GM12873 (cell line): ENCODE data around the gene NID2.

Source experiments
- TF ChIP-seq, protein P1 (sequence below): IDR thresholded peaks from 2 replicates; pipeline ENCODE4 v1.5.1; 2012; ENCODE audit warnings: low read depth, mild to moderate bottlenecking, moderate library complexity, low read length, control low read depth; ENCODE audit not compliant: insufficient read depth; ENCODE audit errors: missing control alignments

Gene NID2

DNA sequence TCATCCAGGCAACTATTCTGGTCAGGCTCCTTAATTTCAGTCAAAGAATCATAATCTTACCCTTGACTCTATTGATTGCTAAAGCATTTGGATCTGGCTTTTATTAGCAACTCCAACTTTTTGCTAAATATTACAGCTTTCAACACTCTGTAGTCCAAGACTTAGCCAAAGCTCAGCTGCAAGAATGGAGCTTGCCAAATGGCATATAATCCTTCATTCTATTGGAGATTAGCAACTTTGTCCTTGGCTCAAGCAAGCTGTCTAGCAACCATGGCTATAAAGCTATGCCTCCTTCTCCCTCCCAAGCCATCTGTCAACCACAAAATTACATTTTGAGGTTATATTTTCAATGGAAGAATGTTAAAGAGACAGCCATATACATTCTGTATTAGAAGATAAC lies 23.1 kb upstream of the NID2 start:
- TF ChIP-seq, protein P1, sequence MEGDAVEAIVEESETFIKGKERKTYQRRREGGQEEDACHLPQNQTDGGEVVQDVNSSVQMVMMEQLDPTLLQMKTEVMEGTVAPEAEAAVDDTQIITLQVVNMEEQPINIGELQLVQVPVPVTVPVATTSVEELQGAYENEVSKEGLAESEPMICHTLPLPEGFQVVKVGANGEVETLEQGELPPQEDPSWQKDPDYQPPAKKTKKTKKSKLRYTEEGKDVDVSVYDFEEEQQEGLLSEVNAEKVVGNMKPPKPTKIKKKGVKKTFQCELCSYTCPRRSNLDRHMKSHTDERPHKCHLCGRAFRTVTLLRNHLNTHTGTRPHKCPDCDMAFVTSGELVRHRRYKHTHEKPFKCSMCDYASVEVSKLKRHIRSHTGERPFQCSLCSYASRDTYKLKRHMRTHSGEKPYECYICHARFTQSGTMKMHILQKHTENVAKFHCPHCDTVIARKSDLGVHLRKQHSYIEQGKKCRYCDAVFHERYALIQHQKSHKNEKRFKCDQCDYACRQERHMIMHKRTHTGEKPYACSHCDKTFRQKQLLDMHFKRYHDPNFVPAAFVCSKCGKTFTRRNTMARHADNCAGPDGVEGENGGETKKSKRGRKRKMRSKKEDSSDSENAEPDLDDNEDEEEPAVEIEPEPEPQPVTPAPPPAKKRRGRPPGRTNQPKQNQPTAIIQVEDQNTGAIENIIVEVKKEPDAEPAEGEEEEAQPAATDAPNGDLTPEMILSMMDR = no peak

DNA sequence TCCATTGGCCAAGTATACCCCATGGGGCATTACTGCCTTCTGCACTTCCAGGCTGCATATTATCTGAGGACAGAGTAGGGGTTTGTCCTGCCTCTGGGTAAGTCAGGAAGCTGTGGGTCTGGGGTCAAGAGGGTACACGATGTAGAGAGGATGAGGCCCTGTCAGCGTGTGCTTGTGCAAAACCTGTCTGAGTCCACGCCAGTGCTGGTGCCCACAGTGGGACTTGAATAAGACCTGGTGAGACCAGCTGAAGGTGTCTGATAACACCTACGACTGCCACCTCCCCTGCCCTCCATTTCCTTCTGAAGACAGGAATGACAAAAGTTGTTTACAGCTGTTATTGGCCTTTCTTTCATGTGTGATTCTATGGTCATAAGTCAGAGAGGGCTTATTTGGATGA lies 22.1 kb upstream of the NID2 start:
- TF ChIP-seq, protein P1 = no peak

DNA sequence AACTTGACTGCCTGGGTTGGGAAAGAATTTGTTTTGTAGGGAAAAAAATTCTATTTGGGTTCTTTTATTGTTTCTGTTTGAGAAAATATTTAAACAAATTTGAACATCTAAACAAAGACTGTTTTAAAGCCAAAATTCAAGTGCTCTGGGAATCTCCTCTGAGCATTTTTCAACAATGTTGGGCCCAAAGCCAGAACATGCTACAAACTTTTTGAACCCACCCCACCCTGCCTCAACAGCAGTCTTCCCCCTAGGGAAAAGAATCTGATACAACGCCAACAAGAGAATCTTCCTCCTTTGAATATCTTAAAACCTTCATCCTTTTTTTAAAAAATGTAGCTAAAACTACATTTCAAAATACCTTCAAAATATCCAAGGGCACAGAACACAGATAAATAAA lies 20.4 kb upstream of the NID2 start:
- TF ChIP-seq, protein P1 = no peak

DNA sequence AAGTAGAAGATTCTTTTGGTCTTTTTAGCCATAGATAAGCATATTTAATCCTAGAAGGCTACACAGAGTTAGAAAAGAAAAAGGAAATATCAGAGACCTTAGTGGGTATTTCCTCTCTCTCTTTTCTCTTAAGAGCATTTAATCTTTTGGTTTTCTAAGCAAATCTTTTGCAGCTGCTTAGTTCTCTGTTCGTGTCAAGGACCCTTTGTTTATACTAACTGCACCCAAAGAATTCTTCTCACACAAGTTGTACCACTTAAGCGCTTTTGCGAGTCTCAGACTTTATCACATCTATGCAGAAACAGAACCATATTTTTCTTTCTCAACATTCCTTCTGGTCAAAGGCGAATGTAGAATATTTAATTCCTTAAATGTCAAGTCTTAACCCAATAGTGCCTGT lies 17.9 kb upstream of the NID2 start:
- TF ChIP-seq, protein P1 = no peak

DNA sequence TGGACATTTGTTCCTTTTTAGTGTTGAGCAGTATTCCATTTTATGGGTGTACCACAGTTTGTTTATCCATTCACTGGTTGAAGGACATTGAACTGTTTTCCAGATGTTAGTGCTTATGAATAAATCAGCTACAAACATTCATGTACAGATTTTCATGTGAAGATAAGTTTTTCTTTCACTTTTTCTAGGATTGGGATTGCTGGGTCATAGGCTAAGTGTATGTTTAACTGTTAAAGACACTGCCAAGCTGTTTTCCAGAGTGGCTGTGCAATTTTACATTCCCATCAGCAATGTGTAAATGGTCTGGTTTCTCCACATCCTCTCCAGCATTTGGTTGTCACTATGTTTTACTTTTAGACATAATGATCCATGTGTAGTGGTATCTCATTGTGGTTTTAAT lies 14.0 kb upstream of the NID2 start:
- TF ChIP-seq, protein P1 = no peak

DNA sequence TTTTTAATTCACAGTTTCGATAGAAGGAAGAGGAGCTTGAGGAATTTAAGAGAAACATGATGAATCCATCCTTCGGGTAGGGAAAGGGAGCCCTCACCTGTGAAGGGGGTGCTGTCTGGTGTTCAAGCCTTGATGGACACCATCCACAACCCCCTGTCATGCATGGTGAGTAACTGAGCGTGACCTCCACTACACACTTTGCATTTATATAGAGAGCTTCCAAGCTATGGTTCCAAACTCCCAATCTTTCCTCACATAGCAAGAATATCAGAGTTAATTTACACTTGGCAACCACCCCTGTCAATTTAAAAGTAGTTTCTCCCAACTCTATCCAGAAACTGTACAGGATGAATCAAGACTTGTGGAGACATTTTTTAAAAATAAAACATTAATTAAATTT lies 13.1 kb upstream of the NID2 start:
- TF ChIP-seq, protein P1 = no peak

DNA sequence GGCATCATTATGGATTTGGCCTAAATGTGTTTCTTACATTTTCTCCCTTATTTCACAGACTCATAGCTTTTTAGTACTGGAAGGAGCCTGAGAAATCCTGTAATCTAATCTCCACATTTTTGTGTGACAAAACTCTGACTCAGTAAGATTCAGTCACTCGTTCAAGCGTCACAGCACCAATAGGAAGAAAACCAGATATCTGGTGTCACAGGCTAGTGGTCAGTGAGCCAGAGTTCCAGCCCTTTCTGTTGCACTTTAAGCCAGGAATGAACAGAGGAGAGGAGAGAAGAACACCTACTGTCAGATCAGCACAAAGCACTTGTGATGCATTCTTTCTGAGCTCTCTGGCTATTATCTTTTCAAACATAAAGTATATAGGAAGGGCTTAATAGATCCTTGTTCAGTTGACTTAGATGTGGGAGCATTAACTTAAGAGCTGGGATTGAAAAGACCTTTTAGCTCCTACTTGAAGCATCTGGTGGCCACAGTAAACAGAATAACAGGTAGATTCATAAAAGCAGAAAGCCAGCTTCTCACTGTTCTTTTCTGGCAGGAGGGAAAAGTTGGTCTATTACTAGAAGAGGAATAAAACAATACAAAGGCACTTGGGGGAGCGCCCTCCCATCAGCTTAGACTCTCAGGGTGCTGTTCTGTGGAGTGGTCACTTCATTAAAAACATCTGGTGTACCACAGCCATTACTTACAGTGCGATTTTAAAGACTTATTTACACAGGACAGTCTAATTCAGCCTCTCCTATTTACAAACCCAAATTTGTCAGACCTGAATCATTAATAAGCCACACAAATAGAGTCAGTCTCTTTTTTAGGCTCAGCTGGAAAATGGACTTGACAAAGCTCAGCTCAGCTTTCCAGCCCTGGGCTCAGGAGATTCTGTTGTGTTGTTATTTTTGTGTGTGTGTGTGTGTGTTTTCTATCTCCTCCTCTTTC lies 12.2 kb upstream of the NID2 start:
- TF ChIP-seq, protein P1 = no peak
